HG02943 (cell line): ENCODE results near the gene RBM25.
A peak's percentile ranks its signal among the peaks of the same experiment; 100 is the strongest.
"Not testable (repeated sequence)": the region's sequence is repeated elsewhere in the genome, so short reads cannot be mapped to it uniquely, and the experiment has no call there.

Source experiments
- ATAC-seq: cut with Tn5 transposase; IDR thresholded peaks from one replicate; pipeline ENCODE4 v1.9.1; 2021; ENCODE audit warnings: mild to moderate bottlenecking, low read depth, moderate library complexity; ENCODE audit not compliant: unreplicated experiment

Gene RBM25

GRCh38 chr14:73058224-73058921 is at the start of gene RBM25:
RBM25 (plus strand) TSS chr14:73058534; CDS start chr14:73071642, 13,108 bp downstream.
- ATAC-seq = peak; percentile 90

GRCh38 chr14:73011189-73011588 is 47.1 kb upstream of the RBM25 start:
- ATAC-seq = not testable (repeated sequence)

DNA sequence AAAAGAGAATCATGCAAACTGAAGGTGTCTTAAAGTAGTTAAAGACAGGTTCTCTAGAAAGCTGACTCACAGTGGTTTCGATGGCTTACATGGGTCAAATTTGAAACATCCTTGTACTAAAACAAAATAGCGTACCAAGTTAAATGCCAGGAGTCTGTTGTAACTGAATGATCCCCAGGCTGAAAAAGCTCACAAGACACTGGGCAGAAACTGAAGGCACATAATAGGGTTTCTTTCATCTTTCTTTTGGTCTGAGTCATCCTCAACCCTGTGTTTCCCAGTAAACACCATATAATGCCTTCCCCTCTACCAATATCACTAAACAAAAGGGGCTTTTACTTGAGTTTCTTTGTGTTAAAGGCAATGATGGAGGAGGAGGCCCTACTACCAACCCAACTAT is 44.2 kb upstream of the RBM25 start:
- ATAC-seq = no peak

- not testable (repeated sequence) for ATAC-seq
These were observed 42.8 kb upstream of the RBM25 start for GRCh38 chr14:73015552-73015951.

DNA sequence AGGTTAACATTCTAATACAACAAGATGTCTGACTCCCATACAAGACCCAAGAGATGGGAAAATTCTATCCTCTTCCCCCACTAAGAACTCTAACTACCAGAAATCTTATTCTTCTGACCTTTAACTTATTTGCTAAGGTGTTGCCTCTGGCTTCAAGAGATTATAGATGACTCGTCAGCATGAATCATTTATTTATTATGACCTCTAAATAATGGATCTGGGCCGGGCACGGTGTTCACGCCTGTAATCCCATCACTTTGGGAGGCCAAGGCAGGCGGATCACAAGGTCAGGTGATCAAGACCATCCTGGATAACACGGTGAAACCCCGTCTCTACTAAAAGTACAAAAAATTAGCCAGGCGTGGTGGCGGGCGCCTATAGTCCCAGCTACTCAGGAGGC is 42.3 kb upstream of the RBM25 start:
- ATAC-seq = not testable (repeated sequence)

GRCh38 chr14:73022051-73022450 is 36.3 kb upstream of the RBM25 start:
- no peak for ATAC-seq

GRCh38 chr14:73025544-73025943 is 32.8 kb upstream of the RBM25 start:
- no peak for ATAC-seq

GRCh38 chr14:73026243-73026844 is 32.0 kb upstream of the RBM25 start:
- ATAC-seq = no peak

DNA sequence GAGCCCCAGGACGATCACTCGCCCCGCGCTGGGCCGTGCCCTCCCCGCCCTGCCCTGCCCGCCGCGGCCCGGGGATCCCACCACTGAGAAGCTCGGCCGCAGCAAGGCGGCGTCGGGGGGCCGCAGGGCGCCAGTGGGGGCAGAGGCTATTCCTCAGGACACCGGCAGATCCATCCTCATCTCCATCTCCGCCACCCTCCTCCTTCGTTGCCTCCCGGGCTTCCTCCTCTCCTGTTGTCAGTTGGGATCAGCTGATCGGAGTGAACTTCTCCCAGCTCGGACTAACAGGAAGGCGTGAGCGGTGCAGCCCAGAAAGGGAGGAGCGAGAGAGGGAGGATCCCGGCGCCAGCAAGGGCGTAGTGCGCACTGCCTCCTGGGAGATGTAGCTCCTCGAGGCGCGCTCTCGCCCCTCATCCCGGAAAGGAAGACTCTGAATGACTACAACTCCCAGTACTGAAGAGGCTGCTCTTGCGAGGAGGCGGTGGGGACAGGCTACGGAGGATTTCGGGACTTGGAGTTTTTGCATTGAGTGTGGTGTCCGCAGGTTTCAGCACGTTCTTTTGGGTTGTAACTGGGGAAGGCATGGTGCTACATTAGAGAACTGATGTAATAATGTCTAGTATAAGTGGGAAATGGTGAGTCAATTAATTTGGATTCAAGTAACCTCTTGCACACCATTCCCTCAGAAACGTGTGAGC is 31.3 kb upstream of the RBM25 start, which contains the start of gene ZFYVE1:
TSS of gene ZFYVE1 (minus strand) at position 262 of the 698 bp plus-strand sequence. CDS start 2,598 bp downstream, outside the sequence.
- peak; percentile 93 for ATAC-seq

DNA sequence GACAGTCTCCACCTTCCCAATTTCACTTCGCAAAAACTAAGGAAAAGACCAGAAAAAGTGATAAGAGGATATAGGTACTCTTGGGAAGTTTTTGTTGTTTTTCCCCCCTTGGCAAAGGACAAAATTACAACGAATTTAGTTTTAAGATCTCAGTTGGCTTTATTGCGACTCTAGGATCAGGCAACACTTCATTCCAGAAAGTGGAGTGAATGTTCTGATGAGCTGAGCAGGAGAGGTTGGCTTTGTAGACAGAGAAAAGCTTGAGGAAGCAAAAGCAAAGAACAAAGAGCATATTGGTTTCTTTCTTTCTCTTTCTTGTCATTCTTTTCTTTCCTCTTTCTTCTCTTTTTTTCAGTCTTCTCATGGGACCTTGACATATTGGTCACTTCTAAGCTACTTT is 30.8 kb upstream of the RBM25 start:
- no peak for ATAC-seq

DNA sequence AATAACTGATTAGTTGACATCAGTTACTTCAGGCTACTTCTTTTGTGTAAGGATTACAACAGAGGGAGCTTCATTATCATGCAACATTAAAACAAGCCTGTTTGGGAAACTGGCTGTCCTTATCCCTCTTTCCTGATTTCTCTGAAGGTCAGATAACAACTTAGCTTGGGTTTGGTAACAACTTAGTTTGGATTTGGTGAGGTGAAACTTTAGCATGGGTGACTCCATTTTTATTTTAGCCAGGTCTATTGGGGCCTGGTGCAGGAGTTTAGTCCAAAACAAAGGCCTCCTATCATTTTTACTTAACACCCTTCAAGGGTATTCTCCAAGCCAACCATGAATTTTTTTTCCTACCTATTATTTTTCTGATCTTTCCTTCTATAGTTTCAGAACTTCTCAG is 30.4 kb upstream of the RBM25 start:
- no peak for ATAC-seq

DNA sequence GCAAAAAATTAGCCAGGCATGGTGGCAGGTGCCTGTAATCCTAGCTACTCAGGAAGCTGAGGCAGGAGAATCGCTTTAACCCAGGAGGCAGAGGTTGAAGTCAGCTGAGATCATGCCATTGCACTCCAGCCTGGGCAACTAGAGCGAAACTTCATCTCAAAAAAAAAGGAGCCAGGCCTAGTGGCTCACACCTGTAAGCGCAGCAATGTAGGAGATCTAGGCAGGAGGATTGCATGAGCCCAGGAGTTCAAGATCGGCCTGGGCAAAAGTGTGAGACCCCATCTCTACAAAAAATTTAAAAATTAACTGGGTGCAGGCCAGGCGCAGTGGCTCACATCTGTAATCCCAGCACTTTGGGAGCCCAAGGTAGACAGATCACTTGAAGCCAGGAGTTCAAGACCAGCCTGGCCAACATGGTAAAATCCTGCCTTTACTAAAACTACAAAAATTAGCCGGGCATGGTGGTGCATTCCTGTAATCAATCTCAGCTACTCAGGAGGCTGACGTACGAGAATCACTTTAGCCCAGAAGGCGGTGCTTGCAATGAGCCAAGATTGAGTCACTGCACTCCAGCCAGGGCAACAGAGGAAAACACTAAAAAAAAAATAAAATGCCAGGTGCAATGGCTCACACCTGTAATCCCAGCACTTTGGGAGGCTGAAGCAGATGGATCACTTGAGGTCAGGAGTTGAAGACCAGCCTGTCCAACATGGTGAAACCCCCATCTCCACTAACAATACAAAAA is 21.5 kb upstream of the RBM25 start:
- ATAC-seq = not testable (repeated sequence)

- ATAC-seq = no peak
These were observed 10.5 kb upstream of the RBM25 start for GRCh38 chr14:73047808-73048207.

GRCh38 chr14:73049428-73049827 is 8.9 kb upstream of the RBM25 start:
- ATAC-seq = no peak

- ATAC-seq = no peak
These were observed 3.1 kb upstream of the RBM25 start for GRCh38 chr14:73055251-73055650.

DNA sequence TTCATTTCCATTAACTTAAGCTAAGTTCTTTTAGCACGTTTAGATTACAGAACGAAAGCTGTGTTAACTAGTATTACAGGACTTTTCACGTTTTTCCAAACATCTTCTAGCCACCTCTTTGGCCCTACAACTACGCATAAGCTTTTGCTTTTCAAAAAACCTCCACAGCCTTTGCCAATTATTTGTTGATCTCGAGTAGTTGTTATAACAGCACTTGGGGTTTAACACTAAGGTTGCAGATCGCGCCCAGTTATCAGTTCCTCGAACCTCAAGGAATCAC is 450 bp upstream of the RBM25 start:
- no peak for ATAC-seq

DNA sequence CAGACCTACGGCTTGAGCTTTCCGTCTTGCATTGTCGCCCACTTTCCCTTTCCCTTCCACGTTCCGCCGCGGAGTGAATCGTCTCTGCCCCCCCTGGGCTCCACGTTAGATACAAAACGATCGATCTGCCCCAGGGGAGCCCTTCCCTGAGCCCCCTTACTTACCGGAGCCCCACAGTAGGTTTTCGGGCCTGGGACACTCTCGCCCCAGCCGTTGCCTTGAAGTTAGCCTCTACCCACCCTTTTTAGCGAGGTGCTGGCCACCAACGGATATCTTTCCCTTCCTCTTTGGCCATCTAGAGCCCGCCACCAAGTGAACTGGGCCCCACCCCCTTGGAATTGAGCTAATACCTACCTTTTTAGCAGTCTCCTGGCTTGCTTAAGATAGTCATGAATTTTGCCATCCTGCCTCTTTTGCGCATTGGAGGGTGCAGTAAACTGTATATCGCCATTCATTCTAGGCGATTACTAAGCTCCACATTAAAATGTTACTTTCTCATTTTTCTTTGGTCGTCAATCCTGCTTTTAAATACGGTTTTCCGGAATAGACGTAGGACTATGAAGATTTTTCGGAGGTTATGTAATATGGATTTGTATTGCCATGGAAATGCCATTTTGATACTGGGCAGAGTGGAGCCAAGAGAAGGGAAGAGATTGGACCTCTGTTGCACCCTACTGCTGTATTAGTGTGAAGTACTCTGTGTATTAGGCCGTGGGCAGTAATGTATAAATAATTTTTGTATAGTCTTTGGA is 764 bp downstream of the RBM25 start:
- ATAC-seq = peak; percentile 6

GRCh38 chr14:73069585-73069984 is 11.3 kb downstream of the RBM25 start:
- ATAC-seq = no peak

GRCh38 chr14:73091044-73091443 is 32.7 kb downstream of the RBM25 start:
- ATAC-seq = no peak

DNA sequence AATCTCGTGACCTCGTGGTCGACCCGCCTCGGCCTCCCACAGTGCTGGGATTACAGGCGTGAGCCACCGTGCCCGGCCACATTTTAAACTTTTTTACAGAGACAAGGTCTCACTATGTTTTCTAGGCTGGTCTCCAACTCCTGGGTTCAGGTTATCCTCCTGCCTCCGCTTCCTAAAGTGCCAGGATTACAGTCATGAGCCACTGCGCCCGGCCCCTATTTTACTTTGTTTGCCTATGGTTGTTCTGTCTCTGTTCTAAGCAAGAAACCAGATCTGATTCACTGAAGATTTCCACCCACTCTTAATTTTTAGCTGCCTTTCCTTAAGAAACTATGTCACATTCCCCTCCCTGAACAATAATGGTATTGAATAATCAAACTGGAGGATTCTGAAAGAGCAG is 39.1 kb downstream of the RBM25 start:
- no peak for ATAC-seq
